Retinal pigment epithelial cell (primary cell): ENCODE results near the gene ANKRD13A.

Experiments used
- DNase-seq: peaks from one replicate; pipeline ENCODE4 v3.0.0-alpha.2; 2010; ENCODE audit warnings: low read depth
- H3K4me3 ChIP-seq: 2 replicates; pipeline ENCODE4 v1.5.1; 2011; ENCODE audit warnings: mild to moderate bottlenecking, low read length, control low read depth, moderate library complexity
- CTCF ChIP-seq: conservative IDR thresholded peaks from 2 replicates; pipeline ENCODE4 v1.5.1; 2011; ENCODE audit warnings: low read depth, low read length, control low read depth, inconsistent platforms

ANKRD13A gene

GRCh38 chr12:110015132-110015531 is 15.9 kb downstream of the ANKRD13A start:
- no peak for TF ChIP-seq CTCF
- DNase-seq, result no peak
- H3K4me3 ChIP-seq, result no peak overlapping the region

GRCh38 chr12:110020956-110021355 is 21.7 kb downstream of the ANKRD13A start:
- H3K4me3 ChIP-seq, result no peak overlapping the region
- DNase-seq, result no peak
- no peak for TF ChIP-seq CTCF

- no peak for DNase-seq
- no peak for TF ChIP-seq CTCF
Observed at GRCh38 chr12:110023059-110023980, 24.1 kb downstream of the ANKRD13A start.

GRCh38 chr12:110024051-110024450 is 24.8 kb downstream of the ANKRD13A start:
- H3K4me3 ChIP-seq, result no peak overlapping the region
- TF ChIP-seq CTCF, result no peak
- DNase-seq, result no peak

More at GRCh38 chr12:110023059-110023980, 24.1 kb downstream of the ANKRD13A start:
- no peak overlapping the region for H3K4me3 ChIP-seq

GRCh38 chr12:110028323-110028722 is 29.1 kb downstream of the ANKRD13A start:
- DNase-seq, result no peak
- TF ChIP-seq CTCF, result no peak
- H3K4me3 ChIP-seq, result no peak overlapping the region

GRCh38 chr12:110029290-110029815 is 30.1 kb downstream of the ANKRD13A start:
- no peak for TF ChIP-seq CTCF
- DNase-seq, result no peak
- no peak overlapping the region for H3K4me3 ChIP-seq

- TF ChIP-seq CTCF, result no peak
- H3K4me3 ChIP-seq, result no peak overlapping the region
- no peak for DNase-seq
Observed at GRCh38 chr12:110033888-110034287, 34.7 kb downstream of the ANKRD13A start.
